Measurements from ENCODE around the gene ZNF143.

GRCh38 chr11:9528573-9529333, 67.9 kb downstream of the ZNF143 start:
- TF ChIP-seq GATA2 (IDR thresholded peaks at IDR 0.05; ENCODE audit: low read depth, low read length): no peak
- no peak for TF ChIP-seq GATA3 (IDR thresholded peaks at IDR 0.05; ENCODE audit: low read depth, low read length)

Measured in SH-SY5Y (cell line).